Smooth muscle cell of the coronary artery (primary cell): ENCODE data around the gene PDCL2. TPM values are rescaled to one million over a fixed set of nuclear protein-coding genes. Genes with fewer than 3 reads are reported as not detected.

ENCODE experiments used
- total RNA-seq: library from RNA; depleted of rRNA; stranded (reverse); fragments of >200 nt; gene quantifications from 2 replicates; pipeline ENCODE4 v1.2.3, GENCODE V29; 2014; ENCODE audit warnings: low replicate concordance

The PDCL2 gene
- total RNA-seq: not detected in 2 replicates

DNA sequence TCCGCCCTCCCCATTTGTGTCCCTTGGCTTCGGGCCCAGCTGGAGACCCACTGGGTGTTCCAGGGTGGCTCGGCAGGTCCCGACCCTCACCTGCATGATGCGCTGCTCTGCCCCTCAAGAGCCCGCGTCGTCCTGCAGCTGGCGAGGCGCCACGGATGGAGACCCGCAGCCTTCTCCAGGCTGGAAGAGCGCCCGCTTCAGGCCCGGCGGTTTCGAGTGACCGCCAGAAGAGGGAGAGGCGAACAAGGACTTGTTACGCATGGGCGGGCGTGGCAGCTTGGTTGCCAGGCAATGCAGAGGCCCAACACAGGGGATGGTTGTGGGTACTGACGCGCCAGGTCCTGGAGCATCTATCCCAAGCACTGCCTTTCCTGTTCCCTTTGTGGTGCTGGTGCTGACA is at the start of gene PDCL2:
Gene PDCL2 (minus strand): TSS at position 232 of the 400 bp plus-strand sequence. CDS start 136 bp downstream, at position 96.

GRCh38 chr4:55635741-55636655 is 44.0 kb upstream of the PDCL2 start, which contains the start of gene NMU:
Gene NMU (minus strand): TSS chr4:55636298. CDS start chr4:55636192, 106 bp downstream.

DNA sequence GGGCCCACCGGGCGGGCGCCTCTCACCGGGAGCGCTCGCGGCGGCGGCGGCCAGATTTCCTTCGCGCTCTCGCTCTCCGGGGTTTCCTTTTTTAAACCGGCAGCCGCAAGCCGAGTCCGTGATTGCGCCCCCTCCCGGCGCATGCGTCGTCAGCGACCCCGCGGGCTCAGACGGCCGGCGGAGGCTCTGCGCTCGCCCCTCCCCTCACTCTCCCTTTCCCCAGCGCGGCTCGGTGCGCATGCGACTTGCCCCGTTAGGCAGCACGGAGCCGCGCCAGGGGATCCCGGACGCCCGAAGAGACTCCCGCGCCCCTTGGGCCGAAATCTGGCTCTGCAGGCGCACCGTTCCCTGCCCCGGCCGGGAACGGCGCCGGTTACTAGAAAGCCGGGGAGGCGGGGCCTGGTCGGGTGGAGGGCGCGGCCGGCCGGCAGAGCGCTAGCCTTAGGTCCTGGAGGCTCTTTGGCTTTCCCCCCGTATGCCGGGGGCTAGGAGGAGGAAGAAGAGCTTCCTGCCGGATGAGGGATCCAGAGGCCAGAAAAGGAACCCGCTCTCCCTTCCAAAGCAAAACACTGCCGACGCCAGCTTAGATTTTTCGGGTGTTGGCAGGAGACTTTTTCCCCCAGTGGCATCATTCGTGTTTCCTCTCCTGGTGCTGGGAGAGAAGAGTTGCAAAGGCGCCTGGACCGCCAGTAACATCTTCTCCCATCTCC is 45.1 kb downstream of the PDCL2 start, which contains the start of gene CLOCK:
Gene CLOCK (minus strand): TSS at position 154 of the 710 bp plus-strand sequence. CDS start 64,124 bp downstream, outside the sequence.

Other genes starting within 250 kb of the PDCL2 start
- 6.5 and 10.1 TPM in 2 replicates for gene SRD5A3, start 246.0 kb downstream of the PDCL2 start, total RNA-seq
- gene TMEM165, start 196.3 kb downstream of the PDCL2 start, total RNA-seq: 73.5 and 121 TPM in 2 replicates
- 11.2 and 13.5 TPM in 2 replicates for gene CLOCK, start 45.3 kb downstream of the PDCL2 start, total RNA-seq
- gene NMU, start 44.1 kb upstream of the PDCL2 start, total RNA-seq: 0.15 TPM in 1 of 2 replicates, not detected in the other
- not detected in 2 replicates for gene EXOC1L, start 227.5 kb upstream of the PDCL2 start, total RNA-seq